ENCODE measurements around the gene VGLL4.

GRCh38 chr3:11565072-11565471 is 78.6 kb downstream of the VGLL4 start:
- TF ChIP-seq EZH2 (IDR thresholded peaks at IDR 0.05; ENCODE audit: borderline replicate concordance, low read length) (no peak), CTCF (conservative IDR thresholded peaks at IDR 0.05 in 1 of 2, IDR thresholded peaks at IDR 0.05 in 1 of 2; ENCODE audit: extremely low read depth in 1 of 2, insufficient read depth in 1 of 2, low read depth in 1 of 2, low read length in 2 of 2) (no peak)

Data from mammary epithelial cell (primary cell).